ENCODE results near the gene CYLD.

- TF ChIP-seq CTCF (IDR thresholded peaks at IDR 0.05) (no peak), POLR2A (IDR thresholded peaks at IDR 0.05) (no peak)
Measured at GRCh38 chr16:50810241-50810965, 68.5 kb downstream of the CYLD start.

Data from heart left ventricle (tissue), 13 donors.